ENCODE measurements around the gene MIB1. TPM values are rescaled to one million over a fixed set of nuclear protein-coding genes. Genes with fewer than 3 reads are reported as not detected.

Gene MIB1
- total and polyA plus RNA-seq, 2 experiments from 2014 or later = 10.8 to 56.7 TPM

DNA sequence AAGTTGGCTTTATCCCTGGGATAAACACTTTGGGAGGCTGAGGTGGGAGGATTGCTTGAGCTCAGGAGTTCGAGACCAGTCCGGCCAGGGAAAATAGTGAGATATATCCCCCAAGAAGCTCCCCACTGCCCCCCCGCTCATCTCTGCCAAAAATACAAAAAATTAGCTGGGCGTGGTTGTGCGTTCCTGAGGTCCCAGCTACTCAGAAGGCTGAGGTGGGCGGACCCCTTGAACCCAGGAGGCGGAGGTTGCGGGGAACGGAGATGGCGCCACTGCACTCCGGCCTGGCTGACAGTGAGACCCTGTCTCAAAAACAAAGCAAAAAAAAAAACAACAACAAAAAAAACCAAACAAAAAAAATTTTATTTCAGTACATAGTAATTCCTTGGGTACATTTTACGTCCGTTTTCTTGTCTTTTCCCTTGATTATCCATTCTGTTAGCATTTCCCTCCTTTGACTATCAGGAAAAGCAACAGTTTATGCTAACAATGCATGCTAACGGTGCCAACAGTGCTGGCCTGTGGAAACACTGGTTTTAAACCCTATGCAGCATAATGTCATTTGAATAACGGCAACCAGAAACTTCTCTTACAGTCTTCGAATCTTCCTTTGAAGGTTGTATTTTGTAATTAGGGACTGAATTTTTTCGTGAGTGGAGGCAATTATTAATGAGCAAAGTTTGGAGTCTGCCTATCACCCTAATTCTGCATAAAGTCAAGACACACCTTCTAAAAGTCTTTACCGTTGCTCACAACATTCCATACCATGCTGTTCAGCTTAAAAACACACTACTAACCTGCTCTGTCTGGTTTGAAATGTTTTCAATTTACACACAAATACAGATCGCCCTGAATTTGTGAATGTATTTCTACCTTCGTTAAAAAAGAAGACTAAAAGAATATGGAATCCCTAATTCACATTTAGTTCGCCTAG lies 721 bp upstream of the MIB1 start (continued):
- TF ChIP-seq POLR2AphosphoS5 (IDR thresholded peaks at IDR 0.05; ENCODE audit: low read depth) (no peak), ZNF331 (CRISPR knock-in tag; IDR thresholded peaks at IDR 0.05; ENCODE audit: low read depth) (no peak), EZH2 (IDR thresholded peaks at IDR 0.05; ENCODE audit: low read depth, unreplicated experiment) (no peak), JUNB (IDR thresholded peaks at IDR 0.05; ENCODE audit: unreplicated experiment) (no peak), CREB1 (CRISPR knock-in tag; IDR thresholded peaks at IDR 0.05; ENCODE audit: low read depth) (no peak), CTCF (conservative IDR thresholded peaks at IDR 0.05; ENCODE audit: low read depth in 2 of 2) (no peak)
- TF ChIP-seq, protein P1, sequence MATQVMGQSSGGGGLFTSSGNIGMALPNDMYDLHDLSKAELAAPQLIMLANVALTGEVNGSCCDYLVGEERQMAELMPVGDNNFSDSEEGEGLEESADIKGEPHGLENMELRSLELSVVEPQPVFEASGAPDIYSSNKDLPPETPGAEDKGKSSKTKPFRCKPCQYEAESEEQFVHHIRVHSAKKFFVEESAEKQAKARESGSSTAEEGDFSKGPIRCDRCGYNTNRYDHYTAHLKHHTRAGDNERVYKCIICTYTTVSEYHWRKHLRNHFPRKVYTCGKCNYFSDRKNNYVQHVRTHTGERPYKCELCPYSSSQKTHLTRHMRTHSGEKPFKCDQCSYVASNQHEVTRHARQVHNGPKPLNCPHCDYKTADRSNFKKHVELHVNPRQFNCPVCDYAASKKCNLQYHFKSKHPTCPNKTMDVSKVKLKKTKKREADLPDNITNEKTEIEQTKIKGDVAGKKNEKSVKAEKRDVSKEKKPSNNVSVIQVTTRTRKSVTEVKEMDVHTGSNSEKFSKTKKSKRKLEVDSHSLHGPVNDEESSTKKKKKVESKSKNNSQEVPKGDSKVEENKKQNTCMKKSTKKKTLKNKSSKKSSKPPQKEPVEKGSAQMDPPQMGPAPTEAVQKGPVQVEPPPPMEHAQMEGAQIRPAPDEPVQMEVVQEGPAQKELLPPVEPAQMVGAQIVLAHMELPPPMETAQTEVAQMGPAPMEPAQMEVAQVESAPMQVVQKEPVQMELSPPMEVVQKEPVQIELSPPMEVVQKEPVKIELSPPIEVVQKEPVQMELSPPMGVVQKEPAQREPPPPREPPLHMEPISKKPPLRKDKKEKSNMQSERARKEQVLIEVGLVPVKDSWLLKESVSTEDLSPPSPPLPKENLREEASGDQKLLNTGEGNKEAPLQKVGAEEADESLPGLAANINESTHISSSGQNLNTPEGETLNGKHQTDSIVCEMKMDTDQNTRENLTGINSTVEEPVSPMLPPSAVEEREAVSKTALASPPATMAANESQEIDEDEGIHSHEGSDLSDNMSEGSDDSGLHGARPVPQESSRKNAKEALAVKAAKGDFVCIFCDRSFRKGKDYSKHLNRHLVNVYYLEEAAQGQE (IDR thresholded peaks at IDR 0.05; ENCODE audit: unreplicated experiment) = no peak

- peaks cover 23% of the 10 kb centered on the region for H3K4me1 ChIP-seq (ENCODE audit: insufficient read depth)
- H3K4me3 Mint-ChIP-seq = peak overlapping the region; percentile 91; the same call in 2 of the 3 replicates
- no peaks in the 10 kb centered on the region for H3K9me2 ChIP-seq (ENCODE audit: insufficient read depth)
- H3K9me3 Mint-ChIP-seq = peaks cover 12% of the 10 kb centered on the region; the same call in 1 of the 3 replicates
- H3K36me3 ChIP-seq (ENCODE audit: insufficient read depth) = no peaks in the 10 kb centered on the region
- DNase-seq (ENCODE audit: low spot score) (no peak), ATAC-seq (no peak)
- H3K27ac Mint-ChIP-seq = no peak overlapping the region
- peak overlapping the region; percentile 79; the same call in 1 of the 2 replicates for H3K4me2 ChIP-seq
- peak overlapping the region; percentile 78 for H3K4me3 ChIP-seq
- TF ChIP-seq ZNF114 (CRISPR knock-in tag; IDR thresholded peaks at IDR 0.05) (no peak), CREB1 (CRISPR knock-in tag; IDR thresholded peaks at IDR 0.05; ENCODE audit: low read depth) (no peak)
- TF ChIP-seq, protein P2, sequence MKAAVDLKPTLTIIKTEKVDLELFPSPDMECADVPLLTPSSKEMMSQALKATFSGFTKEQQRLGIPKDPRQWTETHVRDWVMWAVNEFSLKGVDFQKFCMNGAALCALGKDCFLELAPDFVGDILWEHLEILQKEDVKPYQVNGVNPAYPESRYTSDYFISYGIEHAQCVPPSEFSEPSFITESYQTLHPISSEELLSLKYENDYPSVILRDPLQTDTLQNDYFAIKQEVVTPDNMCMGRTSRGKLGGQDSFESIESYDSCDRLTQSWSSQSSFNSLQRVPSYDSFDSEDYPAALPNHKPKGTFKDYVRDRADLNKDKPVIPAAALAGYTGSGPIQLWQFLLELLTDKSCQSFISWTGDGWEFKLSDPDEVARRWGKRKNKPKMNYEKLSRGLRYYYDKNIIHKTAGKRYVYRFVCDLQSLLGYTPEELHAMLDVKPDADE (IDR thresholded peaks at IDR 0.05) = no peak
- peaks cover 35% of the 10 kb centered on the region for H3K4me1 Mint-ChIP-seq
- peaks cover 6% of the 10 kb centered on the region for H3K27me3 Mint-ChIP-seq (ENCODE audit: insufficient read depth, low read depth, poor library complexity)
- peak overlapping the region; percentile 97; the same call in 1 of the 2 replicates for H3K27ac ChIP-seq (ENCODE audit: low read depth)
- H4K20me1 ChIP-seq (replicated peaks; ENCODE audit: insufficient read depth) = peaks cover 25% of the 10 kb centered on the region
- no peaks in the 10 kb centered on the region for H3K27me3 ChIP-seq (ENCODE audit: insufficient read depth)
- peaks cover 45% of the 10 kb centered on the region for H3K79me2 ChIP-seq (replicated peaks; ENCODE audit: insufficient read depth)
- H3K36me3 Mint-ChIP-seq (ENCODE audit: low read depth) = peaks cover 5% of the 10 kb centered on the region
- no peaks in the 10 kb centered on the region for H3F3A ChIP-seq (replicated peaks; ENCODE audit: low read depth)
- no peak overlapping the region for H2AFZ ChIP-seq
Measured at GRCh38 chr18:21741312-21741561, 645 bp downstream of the MIB1 start.

All from GM23338 (cell line).